ENCODE results near the gene PRR15L. TPM values are rescaled to one million over a fixed set of nuclear protein-coding genes. Genes with fewer than 3 reads are reported as not detected.

PRR15L gene
- total and polyA plus RNA-seq, 2 experiments from 2014 or later = 0.57 TPM; not detected in 1

GRCh38 chr17:47983492-47984223, 26.0 kb upstream of the PRR15L start:
- H3K4me1 Mint-ChIP-seq = peaks cover 25% of the 10 kb centered on the region
- peaks cover 16% of the 10 kb centered on the region for H3K4me1 ChIP-seq (ENCODE audit: insufficient read depth)
- H3K79me2 ChIP-seq (replicated peaks; ENCODE audit: insufficient read depth) = no peaks in the 10 kb centered on the region
- H3K27ac ChIP-seq (ENCODE audit: low read depth) = no peak overlapping the region
- H3K27me3 ChIP-seq (ENCODE audit: insufficient read depth) = no peaks in the 10 kb centered on the region
- H3K36me3 Mint-ChIP-seq (ENCODE audit: low read depth) = peaks cover 40% of the 10 kb centered on the region
- no peaks in the 10 kb centered on the region; the same call in 2 of the 3 replicates for H3K9me3 Mint-ChIP-seq
- peaks cover 17% of the 10 kb centered on the region; the same call in 1 of the 2 replicates for H3K36me3 ChIP-seq (ENCODE audit: insufficient read depth)
- no peak overlapping the region for H2AFZ ChIP-seq
- no peak overlapping the region for H3K4me3 Mint-ChIP-seq
- DNase-seq (ENCODE audit: low spot score) = no peak
- no peak overlapping the region for H3K4me2 ChIP-seq
- ATAC-seq = no peak
- no peaks in the 10 kb centered on the region for H3K9me2 ChIP-seq (ENCODE audit: insufficient read depth)
- peaks cover 14% of the 10 kb centered on the region for H3K27me3 Mint-ChIP-seq (ENCODE audit: insufficient read depth, low read depth, poor library complexity)
- H3K4me3 ChIP-seq = no peak overlapping the region
- H3K27ac Mint-ChIP-seq = peak overlapping the region; percentile 3; the same call in 1 of the 2 replicates
- H3F3A ChIP-seq (replicated peaks; ENCODE audit: low read depth) = 0 out of 2 replicates have a peak, but pooled peaks cover 4% of the 10 kb centered on the region
- TF ChIP-seq CREB1 (CRISPR knock-in tag; IDR thresholded peaks at IDR 0.05; ENCODE audit: low read depth) (no peak), ZNF331 (CRISPR knock-in tag; IDR thresholded peaks at IDR 0.05; ENCODE audit: low read depth) (no peak), POLR2AphosphoS5 (IDR thresholded peaks at IDR 0.05; ENCODE audit: low read depth) (no peak), ZNF462 (CRISPR knock-in tag; IDR thresholded peaks at IDR 0.05) (no peak), STAT1 (IDR thresholded peaks at IDR 0.05; ENCODE audit: unreplicated experiment) (no peak), ZNF114 (CRISPR knock-in tag; IDR thresholded peaks at IDR 0.05) (no peak), NANOG (IDR thresholded peaks at IDR 0.05; ENCODE audit: borderline replicate concordance) (no peak), ETS1 (IDR thresholded peaks at IDR 0.05) (no peak), EZH2phosphoT487 (IDR thresholded peaks at IDR 0.05; ENCODE audit: unreplicated experiment) (no peak), CTCF (conservative IDR thresholded peaks at IDR 0.05; ENCODE audit: low read depth in 2 of 2) (no peak), JUNB (IDR thresholded peaks at IDR 0.05; ENCODE audit: unreplicated experiment) (no peak), REST (IDR thresholded peaks at IDR 0.05; ENCODE audit: unreplicated experiment) (no peak), EZH2 (IDR thresholded peaks at IDR 0.05; ENCODE audit: low read depth, unreplicated experiment) (no peak)
- H4K20me1 ChIP-seq (replicated peaks; ENCODE audit: insufficient read depth) = peaks cover 3% of the 10 kb centered on the region
